GM12878 (cell line): ENCODE measurements around the gene HMBS. TPM values are rescaled to one million over a fixed set of nuclear protein-coding genes. Genes with fewer than 3 reads are reported as not detected.

Experiments used
- ATAC-seq: fragments of 200-7000 bp; cut with Tn5 transposase; 3 replicates; pipeline ENCODE4 v1.9.1; 2020; ENCODE audit warnings: mild to moderate bottlenecking, moderate library complexity
- BruUV-seq: library from RNA; stranded (reverse); fragments of 400-500 nt; replicated peaks from 2 replicates; lab custom pipeline; 2021; lab: Mats Ljungman, UMichigan
- CTCF ChIA-PET: fragments of 300-600 bp; sonication (Branson Sonifier 250); formaldehyde crosslinking; extraction: SDS; loops from one replicate; lab custom pipeline; 2021; ENCODE audit warnings: inconsistent platforms; lab: Yijun Ruan, JAX
- POLR2A ChIA-PET: fragments of 350-600 bp; formaldehyde crosslinking; extraction: SDS; loops from one replicate; lab custom pipeline; 2021; ENCODE audit warnings: inconsistent platforms; lab: Charles Lee
- RAD21 ChIA-PET: fragments of 300-600 bp; sonication (Branson Sonifier 250); formaldehyde crosslinking; loops from one replicate; lab custom pipeline; 2023; ENCODE audit warnings: antibody characterized with exemption; ENCODE audit not compliant: unreplicated experiment; lab: Charles Lee
- SMC1A ChIA-PET: fragments of 300-600 bp; sonication (Branson Sonifier 250); formaldehyde crosslinking; loops from one replicate; lab custom pipeline; 2023; ENCODE audit not compliant: unreplicated experiment, uncharacterized antibody; lab: Charles Lee
- DNase-seq: peaks from one replicate; pipeline ENCODE4 v3.0.0-alpha.2; 2011; ENCODE audit warnings: low read depth, low spot score
- FAIRE-seq: peaks from 3 replicates; lab custom pipeline; 2011; peaks lifted over from hg19 to GRCh38; lab: Jason Lieb, UNC
- H2AFZ ChIP-seq: 2 replicates; pipeline ENCODE4 v1.6.0; 2011; ENCODE audit warnings: low read depth, low read length, control low read depth; ENCODE audit not compliant: control insufficient read depth
- H3K27ac ChIP-seq: 2 replicates; pipeline ENCODE4 v1.5.1; 2011; ENCODE audit warnings: control low read depth; ENCODE audit not compliant: control insufficient read depth, insufficient read depth
- H3K27me3 ChIP-seq, 2 experiments: replicated peaks in 1 of 2; 2 replicates each; pipeline versions ENCODE4 v1.6.0 to v1.6.1; 2011; ENCODE audit warnings: low read length in 1 of 2; ENCODE audit not compliant: control insufficient read depth in 2 of 2, insufficient read depth in 2 of 2
- H3K36me3 ChIP-seq, 2 experiments: 2 replicates each; pipeline ENCODE4 v1.5.1; 2011; ENCODE audit warnings: low read length in 1 of 2; ENCODE audit not compliant: control insufficient read depth in 2 of 2, insufficient read depth in 2 of 2
- H3K4me1 ChIP-seq: 2 replicates; pipeline ENCODE4 v1.6.1; 2011; ENCODE audit warnings: mild to moderate bottlenecking, low read length, moderate library complexity, mixed read lengths; ENCODE audit not compliant: control insufficient read depth, insufficient read depth
- H3K4me2 ChIP-seq: 2 replicates; pipeline ENCODE4 v1.6.0; 2011; ENCODE audit warnings: control low read depth; ENCODE audit not compliant: control insufficient read depth, insufficient read depth
- H3K4me3 ChIP-seq: fragments of 200-600 bp; sonication (generic); 2 replicates; pipeline ENCODE4 v1.5.1; 2016
- H3K79me2 ChIP-seq: 2 replicates; pipeline ENCODE4 v1.6.0; 2011; ENCODE audit warnings: low read length; ENCODE audit not compliant: control insufficient read depth, insufficient read depth
- H3K9ac ChIP-seq: 2 replicates; pipeline ENCODE4 v1.8.0; 2011; ENCODE audit warnings: low read length, control low read depth, mixed read lengths; ENCODE audit not compliant: control insufficient read depth, insufficient read depth
- H3K9me3 ChIP-seq: replicated peaks from 3 replicates; pipeline ENCODE4 v1.5.1; 2011; ENCODE audit warnings: mild to moderate bottlenecking, low read length; ENCODE audit not compliant: control insufficient read depth, insufficient read depth
- H4K20me1 ChIP-seq: 2 replicates; pipeline ENCODE4 v1.6.0; 2011; ENCODE audit not compliant: control insufficient read depth, insufficient read depth
- EP300 ChIP-seq, 2 experiments: fragments of 150-350 bp in 1 of 2; IDR thresholded peaks; 2 replicates each; pipeline ENCODE4 v1.6.1; 2011 to 2012; ENCODE audit warnings: low read depth in 2 of 2, low read length in 2 of 2, borderline replicate concordance in 1 of 2, improper control_type of control experiment in 1 of 2, inconsistent platforms in 1 of 2; ENCODE audit not compliant: control insufficient read depth in 1 of 2
- EZH2 ChIP-seq: IDR thresholded peaks from 2 replicates; pipeline ENCODE4 v1.6.1; 2012; ENCODE audit warnings: low read depth, mild to moderate bottlenecking, control low read depth, inconsistent platforms, low read length, borderline replicate concordance; ENCODE audit not compliant: control insufficient read depth
- FOXK2 ChIP-seq: fragments of 450-650 bp; IDR thresholded peaks from 2 replicates; pipeline ENCODE4 v1.6.1; 2017; ENCODE audit warnings: mild to moderate bottlenecking, moderate library complexity
- HDAC6 ChIP-seq: fragments of 200-600 bp; sonication (generic); IDR thresholded peaks from one replicate; pipeline ENCODE4 v1.8.0; 2017; ENCODE audit warnings: antibody characterized with exemption; ENCODE audit not compliant: unreplicated experiment
- KLF5 ChIP-seq: fragments of 450-650 bp; IDR thresholded peaks from 2 replicates; pipeline ENCODE4 v1.6.1; 2014; ENCODE audit warnings: mild to moderate bottlenecking; ENCODE audit not compliant: partially characterized antibody
- MXI1 ChIP-seq: fragments of 150-350 bp; IDR thresholded peaks from 2 replicates; pipeline ENCODE4 v1.6.1; 2011; ENCODE audit warnings: low read depth, mild to moderate bottlenecking, inconsistent platforms, low read length, improper control_type of control experiment
- NBN ChIP-seq: fragments of 450-650 bp; IDR thresholded peaks from 2 replicates; pipeline ENCODE4 v1.6.1; 2016
- POLR2AphosphoS2 ChIP-seq: IDR thresholded peaks from 2 replicates; pipeline ENCODE4 v1.6.1; 2011; ENCODE audit warnings: low read depth, mild to moderate bottlenecking, low read length, improper control_type of control experiment, moderate library complexity
- SREBF1 ChIP-seq: IDR thresholded peaks from 2 replicates; pipeline ENCODE4 v1.6.1; 2012; ENCODE audit warnings: mild to moderate bottlenecking, low read length
- STAT3 ChIP-seq: IDR thresholded peaks from 2 replicates; pipeline ENCODE4 v1.6.1; 2011; ENCODE audit warnings: low read depth, low read length, improper control_type of control experiment
- TCF7 ChIP-seq: IDR thresholded peaks from 2 replicates; pipeline ENCODE4 v1.6.1; 2014; ENCODE audit warnings: antibody characterized with exemption, borderline replicate concordance
- ZNF274 ChIP-seq: IDR thresholded peaks from one replicate; pipeline ENCODE4 v1.8.0; 2011; ENCODE audit not compliant: insufficient read length, insufficient read depth
- WGBS: methylation state at CpG from one replicate; pipeline ENCODE4 v1.1.6; 2016; ENCODE audit warnings: low lambda C conversion rate; ENCODE audit not compliant: insufficient replicate concordance, insufficient coverage; ENCODE audit errors: missing lambda C conversion rate; 5-methylcytosine and 5-hydroxymethylcytosine counted together
- in situ Hi-C: fragments of 300-500 bp; cut with MboI; formaldehyde crosslinking; loops from 9 replicates; pipeline ENCODE4 v1.14.3; 2018; ENCODE audit warnings: mixed read lengths
- intact Hi-C: fragments of 100-400 bp; cut with micrococcal nuclease; formaldehyde crosslinking; loops from one replicate; pipeline ENCODE4 v1.14.2; 2022; ENCODE audit not compliant: unreplicated experiment
- polyA plus RNA-seq, 11 experiments: library from polyadenylated mRNA; depleted of rRNA in 4 of 11; unstranded in 6 of 11; stranded (reverse) in 5 of 11; fragments of >200 nt; fragmentation: Nextera tagmentation in 4 of 11; fragmentation: Illumina TruSeq in 1 of 11; extraction: Ambion mirVana in 4 of 11; extraction: Trizol in 1 of 11; gene quantifications; 1 replicate in 1 of 11; 2 replicates in 10 of 11; pipeline versions ENCODE4 v1.2.1 to v1.2.3, GENCODE V29; 2011 to 2016; ENCODE audit warnings: inconsistent platforms in 2 of 11, missing spikeins in 2 of 11, low read depth in 1 of 11
- total RNA-seq, 4 experiments: library from RNA; depleted of rRNA in 3 of 4; stranded (reverse); fragments of >200 nt in 3 of 4; fragmentation: Illumina TruSeq in 1 of 4; extraction: Trizol in 1 of 4; gene quantifications; 2 replicates each; pipeline versions ENCODE4 v1.2.1 to v1.2.3, GENCODE V29; 2013 to 2021
- TF ChIP-seq, protein P1 (sequence below): IDR thresholded peaks from 2 replicates; pipeline ENCODE4 v1.6.1; 2011; ENCODE audit warnings: mild to moderate bottlenecking, low read depth, low read length, moderate library complexity; ENCODE audit not compliant: insufficient replicate concordance
- TF ChIP-seq, protein P2 (sequence below): IDR thresholded peaks from 2 replicates; pipeline ENCODE4 v1.6.1; 2011; ENCODE audit warnings: low read depth, mild to moderate bottlenecking, low read length, moderate library complexity, borderline replicate concordance; ENCODE audit errors: extremely low read depth
- TF ChIP-seq, protein P3 (sequence below): IDR thresholded peaks from 2 replicates; pipeline ENCODE4 v1.6.1; 2012; ENCODE audit warnings: low read depth, low read length, improper control_type of control experiment

Gene HMBS
- total and polyA plus RNA-seq, 10 of the 15 experiments (the other 5 are each of a cell fraction or from before 2014, with no cell fraction given) = 17.7 to 96.7 (median 49.7) TPM

DNA sequence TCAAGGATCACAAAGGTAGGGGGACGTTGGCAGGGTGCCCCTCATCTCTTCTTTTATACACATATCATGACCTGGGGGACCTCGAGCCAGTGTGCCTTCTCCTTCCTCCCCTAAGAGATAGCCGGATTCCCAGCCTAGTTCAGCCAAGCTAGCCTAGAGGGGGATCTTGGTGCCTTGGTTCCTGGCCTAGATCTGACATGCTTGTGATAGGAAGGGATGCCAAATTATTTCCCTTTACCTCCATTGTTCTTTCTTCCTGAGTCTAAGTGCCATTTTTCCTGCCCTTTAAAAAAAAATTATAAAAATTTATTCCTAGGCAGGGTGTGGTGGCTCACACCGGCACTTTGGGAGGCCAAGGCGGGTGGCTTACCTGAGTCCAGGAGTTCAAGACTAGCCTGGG, 29.7 kb downstream of the HMBS start:
- WGBS = 97% methylated on average over 5 of the region's 5 CpGs
- CTCF ChIA-PET = interaction anchor here (0.7 kb wide), 1 partner anchor 81 kb away, joined by 3 read pairs; no protein-coding TSS in a partner anchor
- FAIRE-seq = no peak

More for the DNA sequence above, 29.7 kb downstream of the HMBS start:
- no peak overlapping the region for H3K4me2 ChIP-seq
- no peaks in the 10 kb centered on the region for H3K4me1 ChIP-seq
- no peak overlapping the region for H2AFZ ChIP-seq
- TF ChIP-seq EZH2 (no peak), EP300 (IDR thresholded peaks at IDR 0.05; ENCODE audit: borderline replicate concordance in 1 of 2, control insufficient read depth in 1 of 2, low read depth in 2 of 2, low read length in 2 of 2) (no peak), STAT3 (no peak), TCF7 (no peak), HDAC6 (no peak), ZNF274 (no peak), MXI1 (no peak), POLR2AphosphoS2 (no peak), SREBF1 (no peak), NBN (no peak), FOXK2 (no peak), KLF5 (no peak)
- TF ChIP-seq, protein P1, sequence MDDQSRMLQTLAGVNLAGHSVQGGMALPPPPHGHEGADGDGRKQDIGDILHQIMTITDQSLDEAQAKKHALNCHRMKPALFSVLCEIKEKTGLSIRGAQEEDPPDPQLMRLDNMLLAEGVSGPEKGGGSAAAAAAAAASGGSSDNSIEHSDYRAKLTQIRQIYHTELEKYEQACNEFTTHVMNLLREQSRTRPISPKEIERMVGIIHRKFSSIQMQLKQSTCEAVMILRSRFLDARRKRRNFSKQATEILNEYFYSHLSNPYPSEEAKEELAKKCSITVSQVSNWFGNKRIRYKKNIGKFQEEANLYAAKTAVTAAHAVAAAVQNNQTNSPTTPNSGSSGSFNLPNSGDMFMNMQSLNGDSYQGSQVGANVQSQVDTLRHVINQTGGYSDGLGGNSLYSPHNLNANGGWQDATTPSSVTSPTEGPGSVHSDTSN = no peak
- TF ChIP-seq, protein P2, sequence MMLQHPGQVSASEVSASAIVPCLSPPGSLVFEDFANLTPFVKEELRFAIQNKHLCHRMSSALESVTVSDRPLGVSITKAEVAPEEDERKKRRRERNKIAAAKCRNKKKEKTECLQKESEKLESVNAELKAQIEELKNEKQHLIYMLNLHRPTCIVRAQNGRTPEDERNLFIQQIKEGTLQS = no peak
- TF ChIP-seq, protein P3, sequence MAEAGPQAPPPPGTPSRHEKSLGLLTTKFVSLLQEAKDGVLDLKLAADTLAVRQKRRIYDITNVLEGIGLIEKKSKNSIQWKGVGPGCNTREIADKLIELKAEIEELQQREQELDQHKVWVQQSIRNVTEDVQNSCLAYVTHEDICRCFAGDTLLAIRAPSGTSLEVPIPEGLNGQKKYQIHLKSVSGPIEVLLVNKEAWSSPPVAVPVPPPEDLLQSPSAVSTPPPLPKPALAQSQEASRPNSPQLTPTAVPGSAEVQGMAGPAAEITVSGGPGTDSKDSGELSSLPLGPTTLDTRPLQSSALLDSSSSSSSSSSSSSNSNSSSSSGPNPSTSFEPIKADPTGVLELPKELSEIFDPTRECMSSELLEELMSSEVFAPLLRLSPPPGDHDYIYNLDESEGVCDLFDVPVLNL = no peak
- no peaks in the 10 kb centered on the region for H3K9me3 ChIP-seq
- H3K27me3 ChIP-seq = no peaks in the 10 kb centered on the region
- ChIA-PET SMC1A (no interaction called here), RAD21 (no interaction called here), POLR2A (interaction anchor here (0.5 to 0.6 kb wide), 3 partner anchors 66 to 545 kb away, joined by 3 to 4 read pairs (median 3); no protein-coding TSS in a partner anchor)
- H3K36me3 ChIP-seq = peaks cover 19 to 22% of the 10 kb centered on the region in 2 experiments
- H3K27ac ChIP-seq = no peak overlapping the region
- no peaks in the 10 kb centered on the region; the same call in 1 of the 2 replicates for H3K79me2 ChIP-seq
- intact Hi-C loops (no loop called here), in situ Hi-C loops (no loop called here)
- no peak overlapping the region for H3K9ac ChIP-seq
- DNase-seq = no peak
- no peak for ATAC-seq
- no peak overlapping the region for H3K4me3 ChIP-seq
- no peaks in the 10 kb centered on the region for H4K20me1 ChIP-seq
- BruUV-seq = no TSS peak
